Liver (tissue), 9 donors: ENCODE results near the gene DCC. TPM values are rescaled to one million over a fixed set of nuclear protein-coding genes. Genes with fewer than 3 reads are reported as not detected.

Source experiments
- DNase-seq: peaks from one replicate; pipeline ENCODE4 v3.0.0-alpha.2; 2017; ENCODE audit warnings: low spot score
- H3K27ac ChIP-seq, 2 donors: one replicate each; pipeline ENCODE4 v1.7.0; 2013; ENCODE audit warnings: inconsistent platforms in 2 of 2, low read length in 2 of 2, control low read depth in 1 of 2, low read depth in 1 of 2, mild to moderate bottlenecking in 1 of 2
- H3K27me3 ChIP-seq, 4 donors: one replicate each; pipeline versions ENCODE4 v1.6.1 to v1.7.0; 2013; ENCODE audit warnings: low read length in 3 of 4, inconsistent platforms in 1 of 4, mild to moderate bottlenecking in 1 of 4, moderate library complexity in 1 of 4; ENCODE audit not compliant: control insufficient read depth in 4 of 4, insufficient read depth in 4 of 4
- H3K36me3 ChIP-seq, 4 donors: one replicate each; pipeline versions ENCODE4 v1.6.1 to v1.7.0; 2013; ENCODE audit warnings: low read length in 3 of 4, mild to moderate bottlenecking in 3 of 4, low read depth in 1 of 4, moderate library complexity in 1 of 4; ENCODE audit not compliant: control insufficient read depth in 4 of 4, insufficient read depth in 3 of 4
- H3K4me1 ChIP-seq, 4 donors: one replicate each; pipeline versions ENCODE4 v1.6.1 to v1.7.0; 2013; ENCODE audit warnings: low read length in 3 of 4, mild to moderate bottlenecking in 3 of 4, moderate library complexity in 1 of 4; ENCODE audit not compliant: control insufficient read depth in 4 of 4, insufficient read depth in 4 of 4
- H3K4me3 ChIP-seq, 3 donors: one replicate each; pipeline versions ENCODE4 v1.6.1 to v1.7.0; 2013; ENCODE audit warnings: low read length in 3 of 3, control low read depth in 1 of 3, low read depth in 1 of 3, mild to moderate bottlenecking in 1 of 3
- H3K9ac ChIP-seq, 2 donors: one replicate each; pipeline ENCODE4 v1.7.0; 2013; ENCODE audit warnings: low read length in 2 of 2, mild to moderate bottlenecking in 2 of 2, moderate library complexity in 2 of 2, control low read depth in 1 of 2, low read depth in 1 of 2
- H3K9me3 ChIP-seq, 4 donors: one replicate each; pipeline versions ENCODE4 v1.6.1 to v1.7.0; 2013; ENCODE audit warnings: low read length in 3 of 4; ENCODE audit not compliant: control insufficient read depth in 4 of 4
- ATF3 ChIP-seq: IDR thresholded peaks from 2 replicates; pipeline ENCODE4 v1.6.1; 2016; ENCODE audit warnings: antibody characterized with exemption
- CTCF ChIP-seq: fragments of 150-350 bp; IDR thresholded peaks from 2 replicates; pipeline ENCODE4 v1.5.1; 2017; ENCODE audit warnings: improper control_type of control experiment, low read depth, low read length; ENCODE audit not compliant: missing input control
- EGR1 ChIP-seq, 2 donors: IDR thresholded peaks; 2 replicates each; pipeline ENCODE4 v1.6.1; 2016 to 2018; ENCODE audit warnings: antibody characterized with exemption in 2 of 2, low read depth in 2 of 2
- FOXA1 ChIP-seq: IDR thresholded peaks from 2 replicates; pipeline ENCODE4 v1.6.1; 2016; ENCODE audit warnings: antibody characterized with exemption
- FOXA2 ChIP-seq: IDR thresholded peaks from 2 replicates; pipeline ENCODE4 v1.6.1; 2016; ENCODE audit warnings: antibody characterized with exemption
- GABPA ChIP-seq, 2 donors: IDR thresholded peaks in 1 of 2; conservative IDR thresholded peaks in 1 of 2; 2 replicates each; pipeline ENCODE4 v1.6.1; 2016; ENCODE audit warnings: antibody characterized with exemption in 2 of 2, mild to moderate bottlenecking in 1 of 2, moderate library complexity in 1 of 2
- HNF4A ChIP-seq, 2 donors: conservative IDR thresholded peaks; 2 replicates each; pipeline ENCODE4 v1.6.1; 2016; ENCODE audit warnings: antibody characterized with exemption in 2 of 2, mild to moderate bottlenecking in 2 of 2
- JUND ChIP-seq, 2 donors: IDR thresholded peaks; 2 replicates each; pipeline ENCODE4 v1.6.1; 2016; ENCODE audit warnings: antibody characterized with exemption in 2 of 2
- MAX ChIP-seq: IDR thresholded peaks from 2 replicates; pipeline ENCODE4 v1.6.1; 2016; ENCODE audit warnings: antibody characterized with exemption
- RAD21 ChIP-seq, 2 donors: IDR thresholded peaks; 2 replicates each; pipeline ENCODE4 v1.6.1; 2016; ENCODE audit warnings: antibody characterized with exemption in 2 of 2, mild to moderate bottlenecking in 2 of 2
- REST ChIP-seq: IDR thresholded peaks from 2 replicates; pipeline ENCODE4 v1.6.1; 2016; ENCODE audit warnings: antibody characterized with exemption, mild to moderate bottlenecking
- RXRA ChIP-seq, 2 donors: IDR thresholded peaks; 2 replicates each; pipeline ENCODE4 v1.6.1; 2017 to 2018; ENCODE audit warnings: antibody characterized with exemption in 2 of 2, mild to moderate bottlenecking in 1 of 2
- SP1 ChIP-seq: IDR thresholded peaks from 2 replicates; pipeline ENCODE4 v1.6.1; 2018; ENCODE audit warnings: antibody characterized with exemption, mild to moderate bottlenecking
- TAF1 ChIP-seq: conservative IDR thresholded peaks from 2 replicates; pipeline ENCODE4 v1.6.1; 2016; ENCODE audit warnings: antibody characterized with exemption, mild to moderate bottlenecking
- YY1 ChIP-seq: IDR thresholded peaks from 2 replicates; pipeline ENCODE4 v1.6.1; 2016; ENCODE audit warnings: antibody characterized with exemption, mild to moderate bottlenecking
- ZBTB33 ChIP-seq: IDR thresholded peaks from 2 replicates; pipeline ENCODE4 v1.6.1; 2016; ENCODE audit warnings: antibody characterized with exemption
- WGBS: extraction: QIAGEN DNeasy Blood & Tissue Kit; methylation state at CpG from one replicate; pipeline ENCODE4 v1.1.7; 2013; 5-methylcytosine and 5-hydroxymethylcytosine counted together
- polyA plus RNA-seq, 2 donors: library from polyadenylated mRNA; stranded (reverse) in 1 of 2; unstranded in 1 of 2; fragments of 200-250 nt in 1 of 2; fragments of >200 nt in 1 of 2; fragmentation: Nextera tagmentation in 1 of 2; extraction: Ambion mirVana in 1 of 2; gene quantifications; one replicate each; pipeline versions ENCODE4 v1.2.1 to v1.2.3, GENCODE V29; 2013 to 2015
- total RNA-seq, 2 donors: library from RNA; depleted of rRNA; stranded (reverse); fragments of >200 nt; gene quantifications; one replicate each; pipeline ENCODE4 v1.2.3, GENCODE V29; 2014
- donor health status: healthy.
- donor health status: healthy.
- donor health status: healthy.
- donor health status: healthy.
- donor health status: healthy.

Gene DCC
- total and polyA plus RNA-seq, 4 donors: under 0.01 to 0.03 TPM; not detected in 2

- no peaks in the 10 kb centered on the region for H3K36me3 ChIP-seq
- TF ChIP-seq ZBTB33 (no peak), SP1 (no peak), ATF3 (no peak), FOXA1 (no peak), REST (no peak), TAF1 (no peak), FOXA2 (no peak), EGR1 (IDR thresholded peaks at IDR 0.05; ENCODE audit: low read depth in 2 of 2) (no peak), GABPA (IDR thresholded peaks at IDR 0.05 in 1 of 2, conservative IDR thresholded peaks at IDR 0.05 in 1 of 2) (no peak), MAX (no peak), HNF4A (conservative IDR thresholded peaks at IDR 0.05) (no peak), YY1 (no peak), RXRA (IDR thresholded peaks at IDR 0.05) (no peak)
- H3K4me3 ChIP-seq: no peak overlapping the region
- no peak for DNase-seq
- WGBS: 89% methylated on average over 9 of the region's 9 CpGs
- H3K27ac ChIP-seq: no peak overlapping the region
- H3K9ac ChIP-seq: no peak overlapping the region
- H3K9me3 ChIP-seq: no peaks in the 10 kb centered on the region
- H3K4me1 ChIP-seq: no peaks in the 10 kb centered on the region
- H3K27me3 ChIP-seq: no peaks in the 10 kb centered on the region
These were observed 567.7 kb downstream of the DCC start for GRCh38 chr18:52907543-52908308.

GRCh38 chr18:52914148-52914547, 574.2 kb downstream of the DCC start:
- Histone ChIP-seq H3K4me3 (no peak overlapping the region), H3K36me3 (no peaks in the 10 kb centered on the region), H3K27ac (no peak overlapping the region), H3K4me1 (no peaks in the 10 kb centered on the region), H3K9me3 (no peaks in the 10 kb centered on the region), H3K9ac (no peak overlapping the region), H3K27me3 (no peaks in the 10 kb centered on the region)
- no peak for DNase-seq
- TF ChIP-seq CTCF: no peak
- TF ChIP-seq SP1: no peak
- TF ChIP-seq FOXA1: no peak
- no peak for TF ChIP-seq RAD21 (IDR thresholded peaks at IDR 0.05)
- no peak for TF ChIP-seq ATF3
- TF ChIP-seq JUND (IDR thresholded peaks at IDR 0.05): no peak
- TF ChIP-seq FOXA2: no peak
- no peak for TF ChIP-seq RXRA (IDR thresholded peaks at IDR 0.05)
- no peak for TF ChIP-seq MAX
- no peak for TF ChIP-seq EGR1 (IDR thresholded peaks at IDR 0.05; ENCODE audit: low read depth in 2 of 2)
- 55% methylated on average over 3 of the region's 3 CpGs for WGBS
